HG03469 (cell line): ENCODE data around the gene ADRA1B.

Experiments used
- ATAC-seq: cut with Tn5 transposase; IDR thresholded peaks from one replicate; pipeline ENCODE4 v1.9.1; 2021; ENCODE audit warnings: mild to moderate bottlenecking, moderate library complexity, moderate number of reproducible peaks; ENCODE audit not compliant: unreplicated experiment

ADRA1B gene

DNA sequence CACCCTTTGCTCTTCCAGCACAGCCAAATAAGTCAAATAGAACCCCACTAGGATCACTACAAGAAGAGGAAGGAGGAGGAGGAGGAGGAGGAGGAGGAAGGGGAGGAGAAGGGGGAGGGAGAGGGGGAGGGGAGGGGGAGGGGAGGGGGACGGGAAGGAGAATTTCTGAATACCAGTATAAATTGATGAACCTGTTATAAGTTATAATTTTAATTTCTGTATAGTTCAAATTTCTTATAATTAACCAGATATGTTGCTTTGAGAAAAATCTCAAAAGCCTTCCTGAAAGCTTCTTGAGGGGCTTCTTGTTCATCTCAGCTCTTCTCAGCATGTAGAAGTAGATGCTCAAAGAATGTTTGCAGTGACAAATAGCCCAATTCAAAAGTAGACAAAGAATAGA is 15.0 kb upstream of the ADRA1B start:
- no peak for ATAC-seq

GRCh38 chr5:159901772-159902171 is 14.5 kb upstream of the ADRA1B start:
- no peak for ATAC-seq

DNA sequence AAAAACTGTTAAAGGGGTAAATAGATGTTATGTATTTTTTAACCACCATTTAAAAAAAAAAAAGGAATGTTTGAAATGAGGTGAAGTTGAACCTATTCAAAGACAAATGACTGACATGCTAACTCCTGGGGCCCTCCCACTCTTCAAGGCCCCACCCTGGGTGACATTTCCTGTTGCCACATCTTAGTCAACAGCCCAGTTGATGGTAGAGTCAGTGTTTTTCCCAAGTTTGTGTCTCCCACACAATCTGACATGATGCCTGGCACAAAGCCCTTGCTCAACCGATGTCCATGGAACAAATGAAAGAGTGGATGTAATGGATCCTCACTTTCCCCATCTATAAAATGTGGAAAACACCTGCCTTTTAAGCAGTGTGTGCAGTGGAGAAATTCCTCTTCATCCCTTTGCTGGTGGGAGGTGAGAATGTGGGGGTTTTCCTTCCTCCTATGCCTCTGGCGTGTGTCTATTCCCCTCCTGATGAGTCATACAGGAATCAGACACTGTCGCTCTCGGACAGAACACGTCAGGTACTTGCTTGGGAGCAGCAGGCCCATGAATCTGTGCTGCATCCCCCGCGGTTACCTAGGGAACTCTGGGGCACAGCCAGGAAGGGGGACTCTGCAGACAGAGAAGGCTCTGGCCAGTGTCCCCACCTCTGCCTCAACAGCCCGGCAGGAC is 13.7 kb upstream of the ADRA1B start:
- no peak for ATAC-seq

DNA sequence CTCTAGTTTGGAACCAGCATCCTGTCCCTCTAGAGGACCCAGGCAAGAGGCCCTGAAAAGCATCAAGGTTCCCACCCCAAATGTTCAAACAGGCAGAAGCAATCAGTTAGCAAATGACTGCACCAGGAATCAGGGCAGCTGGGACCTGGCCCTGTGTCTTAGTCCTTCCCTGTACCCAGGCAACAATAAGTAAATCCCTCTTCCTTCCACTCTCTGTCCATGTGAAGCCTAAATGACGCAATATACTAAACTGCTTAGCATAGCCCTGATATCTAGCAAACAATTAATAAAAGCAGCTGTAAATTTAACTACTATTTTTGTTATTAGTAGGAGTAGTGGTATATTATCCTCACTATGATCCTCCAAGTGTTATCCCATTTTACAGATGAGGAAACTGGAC is 13.2 kb upstream of the ADRA1B start:
- no peak for ATAC-seq

- ATAC-seq, result no peak
These were observed 11.4 kb upstream of the ADRA1B start for GRCh38 chr5:159904874-159905273.

DNA sequence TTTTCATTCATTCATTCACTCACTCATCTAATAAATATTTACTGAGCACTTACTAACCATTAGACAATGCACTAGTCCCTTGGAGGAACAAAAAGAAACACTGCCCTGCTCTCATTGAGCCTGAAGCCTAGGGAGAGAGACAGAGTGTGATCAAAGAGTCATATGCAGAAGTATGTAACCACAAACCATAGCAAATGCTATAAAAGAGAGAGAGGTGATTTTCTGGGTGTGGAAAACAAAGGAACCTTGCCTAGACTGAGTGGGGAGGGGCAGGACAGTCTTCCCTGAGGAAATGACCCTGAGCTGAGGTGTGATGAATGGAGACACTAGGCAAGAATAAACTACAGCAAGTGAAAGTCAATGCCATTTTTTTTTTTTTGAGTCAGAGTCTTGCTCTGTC is 10.8 kb upstream of the ADRA1B start:
- no peak for ATAC-seq

DNA sequence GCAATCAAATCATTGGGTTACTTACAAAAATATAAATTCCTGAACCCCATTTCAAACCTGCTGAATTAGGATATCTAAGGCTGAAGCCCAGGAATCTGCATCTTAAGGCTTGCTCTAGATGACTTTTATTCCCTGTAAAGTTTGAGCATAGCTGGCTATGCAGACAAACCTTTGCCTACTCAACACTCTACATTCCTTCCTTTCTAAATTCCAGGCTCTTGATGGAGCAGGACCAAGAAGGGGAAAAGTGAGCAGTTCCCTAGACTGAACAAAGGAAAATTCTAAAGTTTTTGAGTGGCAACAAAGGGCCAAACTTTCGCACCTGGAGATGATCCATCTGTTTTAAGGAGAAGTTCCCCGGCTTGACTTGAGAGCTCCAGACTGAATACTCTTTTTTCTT is 9.8 kb upstream of the ADRA1B start:
- no peak for ATAC-seq

DNA sequence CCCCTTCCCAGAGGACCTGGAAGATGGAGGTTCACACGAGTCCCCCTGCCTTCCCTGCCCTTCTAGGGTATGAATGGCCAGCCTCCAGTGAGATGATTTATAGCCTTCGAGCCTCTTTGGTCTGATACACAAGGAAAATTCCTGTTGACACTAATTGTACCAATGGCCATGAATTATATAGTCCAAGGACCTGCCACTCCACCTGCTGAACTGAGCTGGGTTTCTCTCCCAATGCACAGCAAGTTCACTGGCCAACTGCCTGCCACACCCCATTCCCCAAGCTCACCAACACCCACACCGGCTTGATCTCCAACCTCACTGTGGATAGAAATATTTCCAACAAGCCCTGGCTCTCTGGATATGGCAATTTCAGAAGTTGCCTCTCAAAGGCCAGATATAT is 9.3 kb upstream of the ADRA1B start:
- ATAC-seq, result no peak

GRCh38 chr5:159907689-159908590 is 8.3 kb upstream of the ADRA1B start:
- no peak for ATAC-seq

- no peak for ATAC-seq
These were observed 7.7 kb upstream of the ADRA1B start for GRCh38 chr5:159908591-159908940.

DNA sequence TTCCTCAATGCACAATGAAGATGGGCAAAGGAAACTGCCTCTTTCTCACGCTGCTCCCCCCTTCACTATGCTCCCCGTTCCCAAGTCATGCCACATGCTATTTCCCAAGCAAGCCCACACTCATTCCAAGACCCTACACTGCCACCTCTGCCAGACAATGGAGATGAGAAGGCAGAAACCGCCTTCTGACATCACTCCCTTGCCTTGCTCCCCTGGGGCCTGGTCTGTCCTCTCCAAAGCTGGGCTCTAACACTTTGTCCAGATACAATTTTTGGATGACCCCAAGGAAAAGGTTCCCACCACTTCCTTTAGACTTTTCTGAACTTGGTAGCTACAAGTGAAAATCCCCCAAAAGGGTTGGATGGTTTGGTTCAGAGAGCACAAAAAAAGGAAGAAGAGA is 7.2 kb upstream of the ADRA1B start:
- no peak for ATAC-seq

DNA sequence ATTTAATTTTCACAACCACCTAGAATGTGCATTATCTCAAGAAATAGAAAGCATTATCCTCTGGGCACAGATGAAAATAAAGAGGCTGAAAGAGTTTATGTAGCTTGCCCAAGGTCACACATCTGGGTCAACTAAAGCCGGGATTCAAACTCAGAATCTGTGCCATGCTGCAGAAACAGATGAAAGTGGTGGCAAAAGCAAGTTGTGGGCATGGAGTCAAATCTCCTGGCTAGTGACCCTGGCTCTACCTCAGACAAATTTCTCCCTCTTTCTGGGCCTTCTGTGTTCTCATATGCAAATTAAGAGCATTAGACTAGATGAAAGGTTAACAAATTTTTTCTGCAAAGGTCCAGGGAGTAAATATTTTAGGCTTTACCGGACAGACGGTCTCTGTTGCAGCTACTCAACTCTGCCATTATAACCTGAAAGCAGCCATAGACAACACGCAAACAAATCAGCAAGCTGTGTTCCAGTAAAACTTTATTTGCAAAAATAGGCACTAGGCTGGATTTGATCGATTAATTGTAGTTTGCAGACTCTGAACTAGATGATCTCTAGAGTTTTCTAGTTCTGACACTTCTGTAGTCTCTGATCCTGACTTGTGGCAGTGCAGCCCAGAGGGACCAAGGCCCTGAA is 6.0 kb upstream of the ADRA1B start:
- ATAC-seq, result no peak

DNA sequence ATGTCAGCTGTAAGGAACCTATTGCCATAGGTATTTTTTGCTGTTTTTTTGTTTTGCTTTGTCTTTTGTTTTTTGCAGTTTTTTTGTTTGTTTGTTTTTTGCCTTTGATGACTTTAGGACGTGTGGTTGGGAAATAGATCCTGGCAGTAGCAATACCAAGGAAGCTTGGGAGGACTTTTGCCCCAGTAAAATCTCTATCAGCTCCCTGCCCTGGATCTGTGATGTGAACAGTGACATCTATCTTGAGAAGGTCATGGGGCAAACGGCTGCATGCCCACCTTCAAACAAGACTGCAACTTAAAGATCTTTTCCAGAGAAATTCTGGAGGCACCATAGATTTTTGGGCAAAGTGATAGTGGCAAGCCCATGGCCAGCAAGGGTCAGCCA is 5.4 kb upstream of the ADRA1B start:
- ATAC-seq, result no peak

- ATAC-seq, result no peak
These were observed 4.9 kb upstream of the ADRA1B start for GRCh38 chr5:159911349-159911748.

- no peak for ATAC-seq
These were observed 4.1 kb upstream of the ADRA1B start for GRCh38 chr5:159912033-159912800.

- ATAC-seq, result no peak
These were observed 3.2 kb upstream of the ADRA1B start for GRCh38 chr5:159913048-159913447.

DNA sequence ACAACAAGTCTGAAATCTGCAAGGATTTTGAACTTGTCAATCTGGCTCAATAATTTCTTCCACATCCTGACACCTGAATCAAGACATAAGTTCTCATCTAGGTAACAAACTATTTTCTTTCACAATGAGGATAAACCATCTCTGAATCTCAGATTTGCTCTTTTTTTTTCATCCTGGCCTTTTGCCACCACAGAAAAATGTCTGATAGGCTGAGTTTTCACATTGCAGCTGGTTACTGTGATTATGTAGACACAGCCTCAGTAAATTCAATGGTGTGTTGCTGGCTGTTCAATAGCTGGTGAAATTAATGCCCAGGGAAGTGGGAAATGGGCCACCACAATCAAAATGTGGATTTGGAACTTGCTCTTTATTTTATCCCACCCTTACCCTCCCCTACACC is 2.8 kb upstream of the ADRA1B start:
- ATAC-seq, result no peak

DNA sequence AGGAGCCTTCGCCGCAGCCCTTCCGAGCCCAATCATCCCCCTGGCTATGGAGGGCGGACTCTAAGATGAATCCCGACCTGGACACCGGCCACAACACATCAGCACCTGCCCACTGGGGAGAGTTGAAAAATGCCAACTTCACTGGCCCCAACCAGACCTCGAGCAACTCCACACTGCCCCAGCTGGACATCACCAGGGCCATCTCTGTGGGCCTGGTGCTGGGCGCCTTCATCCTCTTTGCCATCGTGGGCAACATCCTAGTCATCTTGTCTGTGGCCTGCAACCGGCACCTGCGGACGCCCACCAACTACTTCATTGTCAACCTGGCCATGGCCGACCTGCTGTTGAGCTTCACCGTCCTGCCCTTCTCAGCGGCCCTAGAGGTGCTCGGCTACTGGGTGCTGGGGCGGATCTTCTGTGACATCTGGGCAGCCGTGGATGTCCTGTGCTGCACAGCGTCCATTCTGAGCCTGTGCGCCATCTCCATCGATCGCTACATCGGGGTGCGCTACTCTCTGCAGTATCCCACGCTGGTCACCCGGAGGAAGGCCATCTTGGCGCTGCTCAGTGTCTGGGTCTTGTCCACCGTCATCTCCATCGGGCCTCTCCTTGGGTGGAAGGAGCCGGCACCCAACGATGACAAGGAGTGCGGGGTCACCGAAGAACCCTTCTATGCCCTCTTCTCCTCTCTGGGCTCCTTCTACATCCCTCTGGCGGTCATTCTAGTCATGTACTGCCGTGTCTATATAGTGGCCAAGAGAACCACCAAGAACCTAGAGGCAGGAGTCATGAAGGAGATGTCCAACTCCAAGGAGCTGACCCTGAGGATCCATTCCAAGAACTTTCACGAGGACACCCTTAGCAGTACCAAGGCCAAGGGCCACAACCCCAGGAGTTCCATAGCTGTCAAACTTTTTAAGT is 819 bp downstream of the ADRA1B start:
- no peak for ATAC-seq

DNA sequence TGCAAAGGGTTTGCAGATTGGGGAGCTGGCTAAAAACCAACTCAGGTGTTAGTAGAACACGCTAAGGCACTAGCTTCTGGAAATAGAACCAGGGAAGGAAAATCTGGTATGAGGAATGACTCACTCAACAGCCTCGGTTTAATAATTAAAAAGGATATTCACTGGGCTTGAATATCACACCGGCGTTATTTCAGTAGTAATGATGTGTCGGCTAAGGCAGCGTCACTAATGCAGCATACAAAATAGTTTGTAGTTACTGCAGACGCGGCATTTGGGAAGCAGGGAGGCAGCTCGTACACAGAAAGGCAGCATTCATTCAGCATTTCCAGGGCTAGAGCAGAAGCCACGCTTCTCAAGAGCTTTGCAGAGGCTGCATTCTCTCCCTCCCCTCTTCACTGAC is 1.7 kb downstream of the ADRA1B start:
- ATAC-seq, result no peak

DNA sequence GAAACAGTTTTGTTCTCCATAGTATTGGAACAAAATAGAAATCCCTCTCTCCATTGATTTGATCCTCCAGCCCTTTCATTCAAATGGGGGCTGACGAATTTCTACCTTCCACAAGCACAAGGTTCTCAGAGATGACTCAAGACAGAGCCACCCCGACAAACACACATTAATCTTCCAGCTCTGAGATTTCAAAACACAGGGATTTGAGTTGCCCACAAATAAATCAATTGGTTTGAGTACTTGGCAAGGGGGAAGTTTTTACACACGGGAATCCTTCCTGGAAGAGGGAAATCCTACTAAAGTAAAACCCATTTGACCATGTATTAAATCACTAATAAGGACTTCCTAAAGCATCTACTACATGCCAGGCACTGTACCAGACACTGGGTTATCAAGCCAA is 5.4 kb downstream of the ADRA1B start:
- no peak for ATAC-seq
